GM21737 (cell line): Measurements from ENCODE around the gene AGFG1.

Source experiments
- ATAC-seq: cut with Tn5 transposase; IDR thresholded peaks from one replicate; pipeline ENCODE4 v1.9.1; 2021; ENCODE audit warnings: mild to moderate bottlenecking, moderate library complexity; ENCODE audit not compliant: unreplicated experiment

AGFG1 gene

GRCh38 chr2:227460833-227461232 is 11.1 kb upstream of the AGFG1 start:
- ATAC-seq, result no peak

- peak; percentile 20 for ATAC-seq
These were observed 10.0 kb upstream of the AGFG1 start for GRCh38 chr2:227461811-227462461.

- ATAC-seq, result peak; percentile 56
These were observed 9.4 kb upstream of the AGFG1 start for GRCh38 chr2:227462462-227462951.

GRCh38 chr2:227462972-227463931 is 8.7 kb upstream of the AGFG1 start:
- peak; percentile 29 for ATAC-seq

GRCh38 chr2:227464361-227464760 is 7.6 kb upstream of the AGFG1 start:
- no peak for ATAC-seq

- no peak for ATAC-seq
These were observed 7.1 kb upstream of the AGFG1 start for GRCh38 chr2:227464851-227465250.

- no peak for ATAC-seq
These were observed 4.9 kb upstream of the AGFG1 start for GRCh38 chr2:227466887-227467600.

GRCh38 chr2:227471412-227471811 is 544 bp upstream of the AGFG1 start:
- ATAC-seq, result no peak

GRCh38 chr2:227472265-227473121 is 537 bp downstream of the AGFG1 start:
- ATAC-seq, result peak; percentile 62

- ATAC-seq, result no peak
These were observed 1.1 kb downstream of the AGFG1 start for GRCh38 chr2:227473122-227473461.

GRCh38 chr2:227473806-227474205 is 1.9 kb downstream of the AGFG1 start:
- ATAC-seq, result no peak

GRCh38 chr2:227474410-227474809 is 2.5 kb downstream of the AGFG1 start:
- no peak for ATAC-seq

GRCh38 chr2:227477291-227477690 is 5.3 kb downstream of the AGFG1 start:
- ATAC-seq, result no peak

GRCh38 chr2:227479865-227480475 is 8.0 kb downstream of the AGFG1 start:
- peak; percentile 53 for ATAC-seq

- peak; percentile 40 for ATAC-seq
These were observed 8.6 kb downstream of the AGFG1 start for GRCh38 chr2:227480528-227480927.

- ATAC-seq, result peak; percentile 70
These were observed 10.8 kb downstream of the AGFG1 start for GRCh38 chr2:227482638-227483340.

GRCh38 chr2:227485429-227485828 is 13.5 kb downstream of the AGFG1 start:
- ATAC-seq, result no peak

- no peak for ATAC-seq
These were observed 14.7 kb downstream of the AGFG1 start for GRCh38 chr2:227486688-227487087.

- no peak for ATAC-seq
These were observed 16.1 kb downstream of the AGFG1 start for GRCh38 chr2:227488045-227488444.
